ENCODE data around the gene LPAR1. TPM values are rescaled to one million over a fixed set of nuclear protein-coding genes. Genes with fewer than 3 reads are reported as not detected.

The LPAR1 gene
- total RNA-seq, 1 experiment from 2014 or later = 4.9 TPM

- no peak for TF ChIP-seq ZNF416 (CRISPR knock-in tag; IDR thresholded peaks at IDR 0.05)
- TF ChIP-seq ZNF396 (CRISPR knock-in tag; IDR thresholded peaks at IDR 0.05; ENCODE audit: borderline replicate concordance) = no peak
- no peak for TF ChIP-seq CTCF (IDR thresholded peaks at IDR 0.05)
Measured at GRCh38 chr9:110984890-110985437, 53.3 kb downstream of the LPAR1 start (continued).

GRCh38 chr9:110980261-110980660 is 58.0 kb downstream of the LPAR1 start:
- no peak for ATAC-seq
- ChIA-PET POLR2A (interaction anchor here (0.6 kb wide), 1 partner anchor 542 kb away, joined by 6 read pairs; no protein-coding TSS in a partner anchor), CTCF (no interaction called here)
- Mint-ChIP-seq H3K4me1 (peaks cover 26% of the 10 kb centered on the region), H3K27ac (no peak overlapping the region), H3K27me3 (ENCODE audit: low read depth) (no peaks in the 10 kb centered on the region), H3K36me3 (no peaks in the 10 kb centered on the region), H3K4me3 (no peak overlapping the region), H3K9me3 (peaks cover 6% of the 10 kb centered on the region; the same call in 1 of the 2 replicates)
- DNase-seq (ENCODE audit: low spot score) = no peak
- TF ChIP-seq AR (CRISPR knock-in tag; IDR thresholded peaks at IDR 0.05) (no peak), CDX4 (CRISPR knock-in tag; IDR thresholded peaks at IDR 0.05; ENCODE audit: borderline replicate concordance) (no peak), ESRRA (CRISPR knock-in tag; IDR thresholded peaks at IDR 0.05; ENCODE audit: borderline replicate concordance) (no peak), JAZF1 (CRISPR knock-in tag; IDR thresholded peaks at IDR 0.05) (no peak), CTCF (IDR thresholded peaks at IDR 0.05) (no peak), JUN (CRISPR knock-in tag; IDR thresholded peaks at IDR 0.05) (no peak), MXD4 (CRISPR knock-in tag; IDR thresholded peaks at IDR 0.05; ENCODE audit: borderline replicate concordance) (no peak), ATF1 (CRISPR knock-in tag; IDR thresholded peaks at IDR 0.05) (no peak)

GRCh38 chr9:110979636-110980035 is 58.6 kb downstream of the LPAR1 start:
- Mint-ChIP-seq H3K4me3 (no peak overlapping the region), H3K4me1 (peaks cover 21% of the 10 kb centered on the region), H3K9me3 (peaks cover 6% of the 10 kb centered on the region; the same call in 1 of the 2 replicates), H3K27ac (no peak overlapping the region), H3K27me3 (ENCODE audit: low read depth) (no peaks in the 10 kb centered on the region), H3K36me3 (no peaks in the 10 kb centered on the region)
- POLR2A ChIA-PET = no interaction called here
- CTCF ChIA-PET = no interaction called here
- ATAC-seq = no peak
- DNase-seq (ENCODE audit: low spot score) = no peak
- no peak for TF ChIP-seq MAX (CRISPR knock-in tag; IDR thresholded peaks at IDR 0.05)
- no peak for TF ChIP-seq ZNF396 (CRISPR knock-in tag; IDR thresholded peaks at IDR 0.05; ENCODE audit: borderline replicate concordance)
- TF ChIP-seq MLX (CRISPR knock-in tag; IDR thresholded peaks at IDR 0.05) = no peak
- no peak for TF ChIP-seq TEAD1 (CRISPR knock-in tag; IDR thresholded peaks at IDR 0.05)
- no peak for TF ChIP-seq SMAD3 (CRISPR knock-in tag; IDR thresholded peaks at IDR 0.05; ENCODE audit: borderline replicate concordance)
- TF ChIP-seq HMGXB4 (CRISPR knock-in tag; IDR thresholded peaks at IDR 0.05) = no peak
- no peak for TF ChIP-seq NR1H2 (CRISPR knock-in tag; IDR thresholded peaks at IDR 0.05)
- no peak for TF ChIP-seq HMGA2 (CRISPR knock-in tag; IDR thresholded peaks at IDR 0.05)
- no peak for TF ChIP-seq JAZF1 (CRISPR knock-in tag; IDR thresholded peaks at IDR 0.05)
- TF ChIP-seq SMAD4 (CRISPR knock-in tag; IDR thresholded peaks at IDR 0.05) = no peak
- no peak for TF ChIP-seq PREB (CRISPR knock-in tag; IDR thresholded peaks at IDR 0.05; ENCODE audit: borderline replicate concordance)
- TF ChIP-seq ZNF423 (CRISPR knock-in tag; IDR thresholded peaks at IDR 0.05) = no peak
- TF ChIP-seq CBFB (CRISPR knock-in tag; IDR thresholded peaks at IDR 0.05; ENCODE audit: low read depth) = no peak
- TF ChIP-seq ATF1 (CRISPR knock-in tag; IDR thresholded peaks at IDR 0.05) = no peak
